Skeletal muscle tissue (tissue), 4 donors: ENCODE results near the gene ADAMTS9. TPM values are rescaled to one million over a fixed set of nuclear protein-coding genes. Genes with fewer than 3 reads are reported as not detected.

Experiments used
- H3K27ac ChIP-seq: one replicate; pipeline ENCODE4 v1.7.0; 2013; ENCODE audit warnings: mild to moderate bottlenecking, low read depth, low read length, inconsistent platforms
- H3K27me3 ChIP-seq, 3 donors: one replicate each; pipeline ENCODE4 v1.7.0; 2013; ENCODE audit warnings: low read length in 3 of 3; ENCODE audit not compliant: control insufficient read depth in 3 of 3, insufficient read depth in 3 of 3
- H3K36me3 ChIP-seq, 3 donors: one replicate each; pipeline ENCODE4 v1.7.0; 2013; ENCODE audit warnings: low read length in 3 of 3; ENCODE audit not compliant: control insufficient read depth in 3 of 3, insufficient read depth in 3 of 3
- H3K4me1 ChIP-seq, 3 donors: one replicate each; pipeline ENCODE4 v1.7.0; 2013; ENCODE audit warnings: low read length in 3 of 3, mild to moderate bottlenecking in 3 of 3; ENCODE audit not compliant: control insufficient read depth in 3 of 3, insufficient read depth in 3 of 3
- H3K4me3 ChIP-seq, 3 donors: one replicate each; pipeline ENCODE4 v1.7.0; 2013; ENCODE audit warnings: low read length in 3 of 3
- H3K9ac ChIP-seq, 3 donors: one replicate each; pipeline ENCODE4 v1.7.0; 2013; ENCODE audit warnings: low read length in 3 of 3, mild to moderate bottlenecking in 3 of 3, moderate library complexity in 2 of 3, low read depth in 1 of 3
- H3K9me3 ChIP-seq, 3 donors: one replicate each; pipeline ENCODE4 v1.7.0; 2013; ENCODE audit warnings: low read length in 3 of 3; ENCODE audit not compliant: control insufficient read depth in 3 of 3
- total RNA-seq: library from RNA; depleted of rRNA; stranded (reverse); fragments of >200 nt; gene quantifications from one replicate; pipeline ENCODE4 v1.2.3, GENCODE V29; 2014
- donor health status: Osteomylitis.

Gene ADAMTS9
- total RNA-seq, 1 donor from 2014 or later = 106 TPM

GRCh38 chr3:64717411-64717810 is 29.6 kb upstream of the ADAMTS9 start:
- no peak overlapping the region for H3K27ac ChIP-seq
- no peak overlapping the region for H3K9ac ChIP-seq
- H3K9me3 ChIP-seq = no peaks in the 10 kb centered on the region
- no peaks in the 10 kb centered on the region for H3K36me3 ChIP-seq
- peaks cover 3 to 18% (median 11%) of the 10 kb centered on the region in 3 donors for H3K4me1 ChIP-seq
- no peak overlapping the region for H3K4me3 ChIP-seq
- no peaks in the 10 kb centered on the region for H3K27me3 ChIP-seq

GRCh38 chr3:64716110-64716710 is 28.4 kb upstream of the ADAMTS9 start:
- no peaks in the 10 kb centered on the region for H3K36me3 ChIP-seq

GRCh38 chr3:64715211-64715982 is 27.6 kb upstream of the ADAMTS9 start:
- Histone ChIP-seq H3K27me3 (no peaks in the 10 kb centered on the region), H3K27ac (no peak overlapping the region), H3K9ac (no peak overlapping the region), H3K9me3 (no peaks in the 10 kb centered on the region), H3K4me3 (no peak overlapping the region), H3K4me1 (peaks cover 3 to 18% (median 11%) of the 10 kb centered on the region in 3 donors), H3K36me3 (no peaks in the 10 kb centered on the region)

More at GRCh38 chr3:64716110-64716710, 28.4 kb upstream of the ADAMTS9 start:
- Histone ChIP-seq H3K4me1 (peaks cover 3 to 18% (median 11%) of the 10 kb centered on the region in 3 donors), H3K9me3 (no peaks in the 10 kb centered on the region), H3K27ac (no peak overlapping the region), H3K9ac (no peak overlapping the region), H3K4me3 (peak overlapping the region in 2 of 3 donors; percentile 3 to 18), H3K27me3 (no peaks in the 10 kb centered on the region)

- Histone ChIP-seq H3K4me3 (no peak overlapping the region), H3K9ac (no peak overlapping the region), H3K36me3 (no peaks in the 10 kb centered on the region), H3K27me3 (no peaks in the 10 kb centered on the region), H3K9me3 (no peaks in the 10 kb centered on the region), H3K27ac (no peak overlapping the region), H3K4me1 (no peaks in the 10 kb centered on the region)
Observed at GRCh38 chr3:64708456-64708855, 20.7 kb upstream of the ADAMTS9 start.

- Histone ChIP-seq H3K36me3 (no peaks in the 10 kb centered on the region), H3K4me1 (no peaks in the 10 kb centered on the region), H3K27me3 (no peaks in the 10 kb centered on the region), H3K9ac (no peak overlapping the region), H3K9me3 (no peaks in the 10 kb centered on the region), H3K27ac (no peak overlapping the region), H3K4me3 (no peak overlapping the region)
Observed at GRCh38 chr3:64705946-64706345, 18.1 kb upstream of the ADAMTS9 start.

GRCh38 chr3:64696896-64697295 is 9.1 kb upstream of the ADAMTS9 start:
- Histone ChIP-seq H3K4me1 (peaks cover 8 to 12% (median 9%) of the 10 kb centered on the region in 3 donors), H3K4me3 (no peak overlapping the region), H3K27me3 (no peaks in the 10 kb centered on the region), H3K27ac (no peak overlapping the region), H3K9ac (no peak overlapping the region), H3K36me3 (no peaks in the 10 kb centered on the region), H3K9me3 (no peaks in the 10 kb centered on the region)

GRCh38 chr3:64694114-64694513 is 6.3 kb upstream of the ADAMTS9 start:
- Histone ChIP-seq H3K9ac (peak overlapping the region in 2 of 3 donors; percentile 2 to 46), H3K9me3 (no peaks in the 10 kb centered on the region), H3K27ac (peak overlapping the region; percentile 10), H3K27me3 (no peaks in the 10 kb centered on the region), H3K4me3 (peak overlapping the region in 1 of 3 donors; percentile 9), H3K36me3 (no peaks in the 10 kb centered on the region), H3K4me1 (peaks cover 9 to 12% (median 12%) of the 10 kb centered on the region in 3 donors)

GRCh38 chr3:64693031-64693430 is 5.2 kb upstream of the ADAMTS9 start:
- Histone ChIP-seq H3K9ac (no peak overlapping the region), H3K36me3 (no peaks in the 10 kb centered on the region), H3K4me3 (no peak overlapping the region), H3K27ac (no peak overlapping the region), H3K27me3 (no peaks in the 10 kb centered on the region), H3K4me1 (peaks cover 12 to 16% (median 13%) of the 10 kb centered on the region in 3 donors), H3K9me3 (no peaks in the 10 kb centered on the region)

GRCh38 chr3:64691051-64691450 is 3.3 kb upstream of the ADAMTS9 start:
- no peaks in the 10 kb centered on the region for H3K36me3 ChIP-seq
- no peaks in the 10 kb centered on the region for H3K27me3 ChIP-seq
- H3K27ac ChIP-seq = no peak overlapping the region
- peaks cover 12 to 16% (median 13%) of the 10 kb centered on the region in 3 donors for H3K4me1 ChIP-seq
- H3K9me3 ChIP-seq = no peaks in the 10 kb centered on the region
- H3K4me3 ChIP-seq = no peak overlapping the region
- no peak overlapping the region for H3K9ac ChIP-seq

- Histone ChIP-seq H3K27me3 (no peaks in the 10 kb centered on the region), H3K9me3 (no peaks in the 10 kb centered on the region), H3K4me3 (peak overlapping the region; percentile 94 to 98 (median 95)), H3K4me1 (peaks cover 11 to 19% (median 12%) of the 10 kb centered on the region in 3 donors), H3K36me3 (no peaks in the 10 kb centered on the region), H3K27ac (peak overlapping the region; percentile 96), H3K9ac (peak overlapping the region; percentile 96 to 98 (median 98))
Observed at GRCh38 chr3:64687086-64687780, 567 bp downstream of the ADAMTS9 start.
